ENCODE results near the gene CHN2.

Gene CHN2

GRCh38 chr7:29332042-29332811, 137.7 kb downstream of the CHN2 start:
- Histone ChIP-seq H3K27ac (ENCODE audit: low read length) (no peak overlapping the region), H3K4me1 (ENCODE audit: insufficient read depth, low read length) (no peaks in the 10 kb centered on the region), H3K4me3 (ENCODE audit: low read length) (no peak overlapping the region), H3K9ac (ENCODE audit: low read depth, low read length) (no peak overlapping the region), H3K9me3 (ENCODE audit: insufficient read depth, low read depth, low read length) (no peaks in the 10 kb centered on the region), H3K27me3 (ENCODE audit: insufficient read depth, low read length) (no peaks in the 10 kb centered on the region), H3K36me3 (ENCODE audit: insufficient read depth, low read depth, low read length) (no peaks in the 10 kb centered on the region)

- H3K4me3 ChIP-seq (ENCODE audit: low read length): no peak overlapping the region
- no peaks in the 10 kb centered on the region for H3K9me3 ChIP-seq (ENCODE audit: insufficient read depth, low read depth, low read length)
- H3K27ac ChIP-seq (ENCODE audit: low read length): no peak overlapping the region
- H3K9ac ChIP-seq (ENCODE audit: low read depth, low read length): no peak overlapping the region
- no peaks in the 10 kb centered on the region for H3K36me3 ChIP-seq (ENCODE audit: insufficient read depth, low read depth, low read length)
- no peaks in the 10 kb centered on the region; the same call in 1 of the 2 replicates for H3K4me1 ChIP-seq (ENCODE audit: insufficient read depth, low read length)
- no peaks in the 10 kb centered on the region for H3K27me3 ChIP-seq (ENCODE audit: insufficient read depth, low read length)
These were observed 138.6 kb downstream of the CHN2 start for GRCh38 chr7:29332875-29333855.

GRCh38 chr7:29335188-29336083, 140.9 kb downstream of the CHN2 start:
- H3K4me3 ChIP-seq (ENCODE audit: low read length): no peak overlapping the region
- no peak overlapping the region for H3K27ac ChIP-seq (ENCODE audit: low read length)
- H3K9me3 ChIP-seq (ENCODE audit: insufficient read depth, low read depth, low read length): no peaks in the 10 kb centered on the region
- H3K4me1 ChIP-seq (ENCODE audit: insufficient read depth, low read length): no peaks in the 10 kb centered on the region; the same call in 1 of the 2 replicates
- no peaks in the 10 kb centered on the region for H3K36me3 ChIP-seq (ENCODE audit: insufficient read depth, low read depth, low read length)
- H3K27me3 ChIP-seq (ENCODE audit: insufficient read depth, low read length): no peaks in the 10 kb centered on the region
- no peak overlapping the region for H3K9ac ChIP-seq (ENCODE audit: low read depth, low read length)

- Histone ChIP-seq H3K9me3 (ENCODE audit: insufficient read depth, low read depth, low read length) (no peaks in the 10 kb centered on the region), H3K4me3 (ENCODE audit: low read length) (no peak overlapping the region), H3K36me3 (ENCODE audit: insufficient read depth, low read depth, low read length) (no peaks in the 10 kb centered on the region), H3K9ac (ENCODE audit: low read depth, low read length) (no peak overlapping the region), H3K4me1 (ENCODE audit: insufficient read depth, low read length) (no peaks in the 10 kb centered on the region; the same call in 1 of the 2 replicates), H3K27ac (ENCODE audit: low read length) (no peak overlapping the region), H3K27me3 (ENCODE audit: insufficient read depth, low read length) (no peaks in the 10 kb centered on the region)
These were observed 143.1 kb downstream of the CHN2 start for GRCh38 chr7:29337546-29338116.

GRCh38 chr7:29340696-29341095, 146.1 kb downstream of the CHN2 start:
- H3K27me3 ChIP-seq (ENCODE audit: insufficient read depth, low read length): no peaks in the 10 kb centered on the region
- no peaks in the 10 kb centered on the region for H3K9me3 ChIP-seq (ENCODE audit: insufficient read depth, low read depth, low read length)
- H3K4me3 ChIP-seq (ENCODE audit: low read length): no peak overlapping the region
- H3K9ac ChIP-seq (ENCODE audit: low read depth, low read length): no peak overlapping the region
- H3K36me3 ChIP-seq (ENCODE audit: insufficient read depth, low read depth, low read length): no peaks in the 10 kb centered on the region
- H3K27ac ChIP-seq (ENCODE audit: low read length): no peak overlapping the region
- no peaks in the 10 kb centered on the region; the same call in none of the 2 replicates for H3K4me1 ChIP-seq (ENCODE audit: insufficient read depth, low read length)

DNA sequence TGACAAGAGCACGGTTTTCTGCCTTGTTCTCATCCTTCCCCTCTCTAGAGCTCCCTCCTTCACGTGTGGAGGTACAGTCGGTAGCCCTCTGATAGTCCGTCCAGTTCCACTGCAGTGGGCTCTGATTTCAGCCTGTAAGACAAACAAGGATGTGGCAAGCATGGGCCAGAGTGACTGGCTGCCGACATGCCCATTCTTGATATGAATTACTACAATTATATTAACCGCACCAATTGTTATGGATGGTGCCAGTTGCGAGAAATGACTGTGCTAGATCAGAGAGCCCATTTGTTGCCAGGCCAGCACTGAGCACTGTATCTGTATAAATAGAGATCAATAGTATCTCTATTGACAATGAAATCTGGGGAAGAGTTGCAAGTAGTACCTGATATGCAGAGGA, 146.6 kb downstream of the CHN2 start:
- no peaks in the 10 kb centered on the region; the same call in none of the 2 replicates for H3K4me1 ChIP-seq (ENCODE audit: insufficient read depth, low read length)
- no peak overlapping the region for H3K27ac ChIP-seq (ENCODE audit: low read length)
- H3K27me3 ChIP-seq (ENCODE audit: insufficient read depth, low read length): no peaks in the 10 kb centered on the region

DNA sequence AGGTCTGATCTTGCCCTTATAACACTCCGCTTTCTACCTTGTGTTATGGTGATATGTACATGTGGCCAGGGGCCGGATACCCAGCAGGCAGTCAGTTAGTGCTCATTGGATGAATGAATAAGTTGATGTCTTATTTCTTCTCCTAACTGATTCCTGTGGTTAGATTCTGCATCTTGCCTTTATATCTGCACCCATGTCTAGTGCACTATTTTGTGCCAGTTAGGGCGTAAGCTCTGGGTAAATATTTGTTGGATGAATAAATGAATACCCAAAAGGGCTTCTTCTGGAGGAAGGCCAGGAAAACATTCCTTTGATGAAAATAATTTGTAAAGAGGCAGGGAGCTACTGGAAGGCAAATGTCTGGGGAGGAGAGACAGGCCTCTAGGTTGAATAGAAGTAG, 148.2 kb downstream of the CHN2 start:
- Histone ChIP-seq H3K4me1 (ENCODE audit: insufficient read depth, low read length) (no peaks in the 10 kb centered on the region; the same call in 1 of the 2 replicates), H3K9me3 (ENCODE audit: insufficient read depth, low read depth, low read length) (no peaks in the 10 kb centered on the region), H3K36me3 (ENCODE audit: insufficient read depth, low read depth, low read length) (no peaks in the 10 kb centered on the region), H3K27me3 (ENCODE audit: insufficient read depth, low read length) (no peaks in the 10 kb centered on the region), H3K27ac (ENCODE audit: low read length) (no peak overlapping the region), H3K4me3 (ENCODE audit: low read length) (no peak overlapping the region), H3K9ac (ENCODE audit: low read depth, low read length) (no peak overlapping the region)

More for the DNA sequence above, 146.6 kb downstream of the CHN2 start:
- Histone ChIP-seq H3K36me3 (ENCODE audit: insufficient read depth, low read depth, low read length) (no peaks in the 10 kb centered on the region), H3K9me3 (ENCODE audit: insufficient read depth, low read depth, low read length) (no peaks in the 10 kb centered on the region), H3K9ac (ENCODE audit: low read depth, low read length) (no peak overlapping the region), H3K4me3 (ENCODE audit: low read length) (no peak overlapping the region)

- Histone ChIP-seq H3K4me1 (ENCODE audit: insufficient read depth, low read length) (no peaks in the 10 kb centered on the region; the same call in 1 of the 2 replicates), H3K9ac (ENCODE audit: low read depth, low read length) (no peak overlapping the region), H3K27ac (ENCODE audit: low read length) (no peak overlapping the region)
These were observed 148.8 kb downstream of the CHN2 start for GRCh38 chr7:29343399-29343798.

GRCh38 chr7:29344334-29344978, 149.9 kb downstream of the CHN2 start:
- no peak overlapping the region for H3K27ac ChIP-seq (ENCODE audit: low read length)
- no peak overlapping the region for H3K4me3 ChIP-seq (ENCODE audit: low read length)
- no peak overlapping the region for H3K9ac ChIP-seq (ENCODE audit: low read depth, low read length)
- no peaks in the 10 kb centered on the region for H3K9me3 ChIP-seq (ENCODE audit: insufficient read depth, low read depth, low read length)
- H3K36me3 ChIP-seq (ENCODE audit: insufficient read depth, low read depth, low read length): no peaks in the 10 kb centered on the region
- no peaks in the 10 kb centered on the region; the same call in 1 of the 2 replicates for H3K4me1 ChIP-seq (ENCODE audit: insufficient read depth, low read length)
- H3K27me3 ChIP-seq (ENCODE audit: insufficient read depth, low read length): no peaks in the 10 kb centered on the region

More at GRCh38 chr7:29343399-29343798, 148.8 kb downstream of the CHN2 start:
- no peaks in the 10 kb centered on the region for H3K27me3 ChIP-seq (ENCODE audit: insufficient read depth, low read length)
- no peaks in the 10 kb centered on the region for H3K36me3 ChIP-seq (ENCODE audit: insufficient read depth, low read depth, low read length)
- H3K9me3 ChIP-seq (ENCODE audit: insufficient read depth, low read depth, low read length): no peaks in the 10 kb centered on the region
- H3K4me3 ChIP-seq (ENCODE audit: low read length): no peak overlapping the region

GRCh38 chr7:29345590-29345989, 151.0 kb downstream of the CHN2 start:
- Histone ChIP-seq H3K27ac (ENCODE audit: low read length) (no peak overlapping the region), H3K36me3 (ENCODE audit: insufficient read depth, low read depth, low read length) (no peaks in the 10 kb centered on the region), H3K4me1 (ENCODE audit: insufficient read depth, low read length) (no peaks in the 10 kb centered on the region; the same call in 1 of the 2 replicates), H3K4me3 (ENCODE audit: low read length) (no peak overlapping the region), H3K9ac (ENCODE audit: low read depth, low read length) (no peak overlapping the region), H3K9me3 (ENCODE audit: insufficient read depth, low read depth, low read length) (no peaks in the 10 kb centered on the region), H3K27me3 (ENCODE audit: insufficient read depth, low read length) (no peaks in the 10 kb centered on the region)
